ENCODE data around the gene TRIM43B. TPM values are rescaled to one million over a fixed set of nuclear protein-coding genes. Genes with fewer than 3 reads are reported as not detected.
"Not testable (repeated sequence)": the region's sequence is repeated elsewhere in the genome, so short reads cannot be mapped to it uniquely, and the experiment has no call there.

TRIM43B gene
- total RNA-seq, 1 experiment from 2014 or later: not detected

DNA sequence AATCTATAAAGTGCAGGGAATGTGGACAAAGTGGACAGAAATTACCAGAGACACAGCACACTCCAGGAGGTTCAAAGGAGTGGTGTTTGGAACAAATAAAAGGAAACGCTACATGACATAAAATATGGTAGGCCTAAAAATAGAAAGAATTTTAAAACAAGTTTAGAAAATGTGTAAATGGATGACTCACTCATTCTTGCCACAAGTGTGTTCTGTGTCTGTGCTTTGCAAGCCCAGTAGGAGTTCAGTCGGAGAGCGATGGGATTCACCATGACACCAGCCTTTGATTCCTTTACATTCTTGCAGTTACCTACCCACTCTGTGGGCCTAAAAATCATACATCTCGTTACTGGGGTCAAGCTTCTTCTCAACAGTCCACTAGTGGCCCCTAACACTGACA is 51.2 kb downstream of the TRIM43B start:
- H3K9me3 Mint-ChIP-seq; H2BK15ac ChIP-seq (ENCODE audit: low read depth, low read length); H4K20me1 ChIP-seq (ENCODE audit: control insufficient read depth, insufficient read depth, insufficient read length); H2AK5ac ChIP-seq (ENCODE audit: insufficient read length, low read length); H3T11ph ChIP-seq (ENCODE audit: low read length); H3K9ac ChIP-seq (ENCODE audit: extremely low read depth, insufficient read length, low read length); DNase-seq; H3K4me2 ChIP-seq (ENCODE audit: insufficient read depth, insufficient read length, low read length); H2AFZ ChIP-seq (ENCODE audit: low read length); H3K4ac ChIP-seq (ENCODE audit: low read depth, low read length); H3K4me1 Mint-ChIP-seq; H3K79me1 ChIP-seq (ENCODE audit: insufficient read depth, low read depth, low read length, poor library complexity, severe bottlenecking); H3K4me1 ChIP-seq (ENCODE audit: insufficient read depth, low read length); H3K36me3 Mint-ChIP-seq (ENCODE audit: insufficient read depth in 1 of 3, low read depth in 3 of 3); H2BK12ac ChIP-seq (ENCODE audit: insufficient read length, low read depth, low read length); H3K14ac ChIP-seq (ENCODE audit: insufficient read depth, low read length); H2BK120ac ChIP-seq (ENCODE audit: low read depth, low read length, poor library complexity, severe bottlenecking); H3K23ac ChIP-seq (ENCODE audit: insufficient read length, low read depth, low read length); H4K8ac ChIP-seq (replicated peaks; ENCODE audit: insufficient read length, low read depth, low read length); H4K91ac ChIP-seq (ENCODE audit: insufficient read length, low read depth, low read length); H3K79me2 ChIP-seq (ENCODE audit: insufficient read depth, low read length); H3K23me2 ChIP-seq (ENCODE audit: insufficient read length, low read depth, low read length, poor library complexity, severe bottlenecking); H3K9me3 ChIP-seq (ENCODE audit: control insufficient read depth, low read depth, low read length); H4K5ac ChIP-seq (ENCODE audit: insufficient read length, low read depth, low read length); H3K27ac ChIP-seq (ENCODE audit: insufficient read length, low read depth, low read length); H3K27me3 ChIP-seq (ENCODE audit: insufficient read depth, low read length); H3K27ac Mint-ChIP-seq; H3K4me3 Mint-ChIP-seq; H2BK5ac ChIP-seq (ENCODE audit: insufficient read length, low read length); H3K56ac ChIP-seq (ENCODE audit: insufficient read length, low read depth, low read length); H2BK20ac ChIP-seq (ENCODE audit: low read depth, low read length, poor library complexity, severe bottlenecking); H3K18ac ChIP-seq (ENCODE audit: insufficient read length, low read depth, low read length): not testable (repeated sequence)
- no CpG with 5 or more reads among the region's 4 CpGs for WGBS (ENCODE audit: extremely low coverage, insufficient read length, low lambda C conversion rate)
- H3K27me3 Mint-ChIP-seq (ENCODE audit: low read depth): peaks cover 10% of the 10 kb centered on the region

- not testable (repeated sequence) for H2BK120ac ChIP-seq (ENCODE audit: low read depth, low read length, poor library complexity, severe bottlenecking); H3K27ac ChIP-seq (ENCODE audit: insufficient read length, low read depth, low read length); H2BK15ac ChIP-seq (ENCODE audit: low read depth, low read length); H3K4ac ChIP-seq (ENCODE audit: low read depth, low read length); H3K9ac ChIP-seq (ENCODE audit: extremely low read depth, insufficient read length, low read length); H2BK5ac ChIP-seq (ENCODE audit: insufficient read length, low read length); H3K9me3 ChIP-seq (ENCODE audit: control insufficient read depth, low read depth, low read length); H3K4me1 ChIP-seq (ENCODE audit: insufficient read depth, low read length); H3K4me2 ChIP-seq (ENCODE audit: insufficient read depth, insufficient read length, low read length); H3K14ac ChIP-seq (ENCODE audit: insufficient read depth, low read length); H3K79me1 ChIP-seq (ENCODE audit: insufficient read depth, low read depth, low read length, poor library complexity, severe bottlenecking); H4K20me1 ChIP-seq (ENCODE audit: control insufficient read depth, insufficient read depth, insufficient read length); H4K8ac ChIP-seq (replicated peaks; ENCODE audit: insufficient read length, low read depth, low read length); DNase-seq; H3K36me3 Mint-ChIP-seq (ENCODE audit: insufficient read depth in 1 of 3, low read depth in 3 of 3); H2BK12ac ChIP-seq (ENCODE audit: insufficient read length, low read depth, low read length); H3K4me1 Mint-ChIP-seq; H4K5ac ChIP-seq (ENCODE audit: insufficient read length, low read depth, low read length); H2BK20ac ChIP-seq (ENCODE audit: low read depth, low read length, poor library complexity, severe bottlenecking); H3K79me2 ChIP-seq (ENCODE audit: insufficient read depth, low read length); H3T11ph ChIP-seq (ENCODE audit: low read length); H3K9me3 Mint-ChIP-seq; H3K27ac Mint-ChIP-seq; H3K4me3 Mint-ChIP-seq; H3K23ac ChIP-seq (ENCODE audit: insufficient read length, low read depth, low read length); H3K27me3 ChIP-seq (ENCODE audit: insufficient read depth, low read length); H3K56ac ChIP-seq (ENCODE audit: insufficient read length, low read depth, low read length); H4K91ac ChIP-seq (ENCODE audit: insufficient read length, low read depth, low read length); H2AFZ ChIP-seq (ENCODE audit: low read length); H2AK5ac ChIP-seq (ENCODE audit: insufficient read length, low read length); H3K23me2 ChIP-seq (ENCODE audit: insufficient read length, low read depth, low read length, poor library complexity, severe bottlenecking); H3K18ac ChIP-seq (ENCODE audit: insufficient read length, low read depth, low read length)
- H3K27me3 Mint-ChIP-seq (ENCODE audit: low read depth): peaks cover 25% of the 10 kb centered on the region
- WGBS (ENCODE audit: extremely low coverage, insufficient read length, low lambda C conversion rate): no CpG with 5 or more reads among the region's 8 CpGs
These were observed 54.6 kb downstream of the TRIM43B start for GRCh38 chr2:95429748-95430467.
